HG03575 (cell line): Measurements from ENCODE around the gene S1PR2.
"Not testable (repeated sequence)": the region's sequence is repeated elsewhere in the genome, so short reads cannot be mapped to it uniquely, and the experiment has no call there.

Source experiments
- ATAC-seq: cut with Tn5 transposase; IDR thresholded peaks from one replicate; pipeline ENCODE4 v1.9.1; 2021; ENCODE audit not compliant: unreplicated experiment, insufficient number of reproducible peaks, low FRiP score; ENCODE audit errors: extremely low read depth

The S1PR2 gene

DNA sequence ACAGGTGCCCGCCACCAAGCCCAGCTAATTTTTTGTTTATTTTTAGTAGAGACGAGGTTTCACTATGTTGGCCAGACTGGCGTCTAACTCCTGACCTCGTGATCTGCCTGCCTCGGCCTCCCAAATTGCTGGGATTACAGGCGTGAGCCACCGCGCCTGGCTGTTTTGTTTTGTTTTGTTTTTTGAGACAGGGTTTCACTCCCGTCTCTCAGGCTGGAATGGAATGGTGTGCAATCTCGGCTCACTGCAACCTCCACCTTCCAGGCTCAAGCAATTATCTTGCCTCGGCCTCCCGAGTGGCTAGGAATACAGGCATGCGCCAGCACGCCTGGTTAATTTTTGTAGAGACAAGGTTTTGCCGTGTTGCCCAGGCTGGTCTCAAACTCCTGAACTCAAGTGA is 31.0 kb downstream of the S1PR2 start:
- not testable (repeated sequence) for ATAC-seq

DNA sequence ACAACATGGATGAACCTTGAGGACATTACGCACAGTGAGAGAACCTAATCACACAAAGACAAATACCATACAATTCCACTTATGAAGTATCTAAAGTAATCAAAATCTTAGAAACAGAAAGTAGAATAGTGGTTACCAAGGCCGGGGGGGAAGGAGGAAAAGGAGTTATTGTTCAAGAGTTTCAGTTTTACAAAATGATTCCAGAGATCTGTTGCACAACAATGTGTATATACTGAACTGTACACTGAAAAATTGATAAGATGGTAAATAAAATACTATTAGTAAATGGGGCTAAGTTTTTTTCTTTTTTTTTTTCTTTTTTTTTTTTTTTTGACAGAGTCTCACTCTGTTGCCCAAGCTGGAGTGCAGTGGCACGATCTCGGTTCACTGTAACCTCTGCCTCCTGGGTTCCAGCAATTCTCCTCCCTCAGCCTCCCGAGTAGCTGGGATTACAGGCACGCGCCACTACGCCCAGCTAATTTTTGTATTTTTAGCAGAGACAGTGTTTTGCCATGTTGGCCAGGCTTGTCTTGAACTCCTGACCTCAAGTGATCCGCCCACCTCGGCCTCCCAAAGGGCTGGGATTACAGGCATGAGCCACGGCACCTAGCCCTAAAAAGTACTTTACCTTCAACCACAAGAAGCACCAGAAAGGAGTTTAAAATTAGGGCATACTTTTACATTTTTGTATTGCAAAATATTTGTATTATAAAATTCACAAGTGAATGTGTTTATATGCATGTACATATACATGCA is 32.1 kb downstream of the S1PR2 start:
- not testable (repeated sequence) for ATAC-seq

DNA sequence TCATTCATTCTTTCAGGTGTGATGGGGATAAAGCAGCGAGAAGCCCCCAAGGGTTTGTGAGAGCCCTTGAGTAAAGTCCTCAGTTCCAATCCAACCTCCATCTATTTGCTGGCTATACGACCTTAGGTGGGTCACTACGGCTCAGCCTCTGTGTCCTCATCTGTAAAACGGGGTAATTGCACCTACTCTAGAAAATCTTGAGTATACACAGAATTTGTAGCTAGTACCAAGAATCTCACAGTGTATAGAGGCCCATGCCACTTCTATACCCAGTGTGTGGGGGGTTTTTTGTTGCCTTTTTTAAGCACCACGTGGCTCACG is 36.0 kb downstream of the S1PR2 start:
- no peak for ATAC-seq

DNA sequence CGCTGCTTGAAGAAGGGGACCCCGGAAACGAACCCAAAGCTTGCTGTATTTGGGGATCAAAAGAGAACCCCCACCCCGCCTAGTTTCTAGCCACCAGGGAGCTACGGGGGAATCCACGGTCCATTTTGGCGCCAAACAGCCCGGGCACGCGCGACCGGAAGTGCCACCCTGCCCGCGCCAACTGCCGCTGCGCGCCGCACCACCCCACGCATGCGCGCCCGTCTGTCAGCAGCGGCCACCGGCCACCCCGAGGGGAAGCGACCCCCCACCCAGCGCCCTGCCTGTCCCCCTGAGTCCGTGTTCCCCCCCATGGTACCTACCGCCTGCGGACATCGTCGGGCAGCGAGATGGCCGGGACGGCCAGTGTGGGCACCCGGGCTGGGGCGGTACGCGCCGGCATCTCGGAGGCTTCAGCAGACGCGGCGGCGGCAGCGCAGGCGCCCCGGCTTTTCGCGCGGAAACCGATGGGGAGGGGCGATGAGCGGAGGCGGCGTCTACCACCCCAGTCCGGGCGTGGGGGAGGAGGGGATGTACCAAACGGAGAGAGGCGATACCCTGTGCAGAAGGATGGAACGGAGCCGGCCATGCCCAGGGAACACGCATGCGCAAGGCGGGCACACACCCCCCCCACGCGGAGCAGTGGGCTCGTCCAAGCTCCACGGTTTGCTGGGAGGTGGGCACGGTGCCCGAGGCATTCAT is 36.5 kb downstream of the S1PR2 start, which contains the start of gene DNMT1:
Gene DNMT1, minus strand, starts transcription at position 454 of the 699 bp plus-strand sequence. Its CDS starts 54 bp downstream, at position 400.
- ATAC-seq, result no peak

DNA sequence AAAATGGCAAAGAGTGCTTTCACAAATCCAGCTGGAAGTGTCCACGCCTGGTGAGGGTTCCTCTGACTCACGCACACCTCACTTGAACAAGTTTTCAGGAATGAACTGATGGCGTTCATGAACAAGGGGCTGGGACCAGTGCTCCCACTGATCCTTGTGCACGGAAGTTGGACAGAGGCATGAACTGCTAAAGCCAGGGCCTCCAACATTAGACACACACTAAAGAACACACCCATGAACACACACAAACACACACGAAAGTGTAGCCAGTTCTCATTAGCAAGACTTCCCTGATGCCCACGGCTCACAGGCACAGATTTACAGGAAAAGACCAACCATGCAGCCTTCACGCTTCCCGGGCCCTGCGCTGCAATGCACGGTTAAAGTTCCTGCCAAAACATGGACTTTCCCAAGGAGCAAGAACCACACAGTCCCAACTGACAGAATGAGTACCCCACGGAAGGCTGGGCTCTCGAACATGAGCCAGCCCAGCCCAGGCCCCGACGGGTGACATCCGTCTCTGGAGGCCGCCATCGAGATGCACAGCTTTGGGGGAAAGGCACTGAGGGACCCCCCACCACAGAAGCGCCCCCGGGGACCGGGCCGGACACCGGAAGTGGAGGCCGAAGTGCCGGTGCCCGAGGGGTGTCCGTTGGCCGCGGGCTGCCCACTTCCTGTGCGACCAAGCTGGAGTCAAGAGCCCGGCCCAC is 37.2 kb downstream of the S1PR2 start:
- ATAC-seq, result no peak

DNA sequence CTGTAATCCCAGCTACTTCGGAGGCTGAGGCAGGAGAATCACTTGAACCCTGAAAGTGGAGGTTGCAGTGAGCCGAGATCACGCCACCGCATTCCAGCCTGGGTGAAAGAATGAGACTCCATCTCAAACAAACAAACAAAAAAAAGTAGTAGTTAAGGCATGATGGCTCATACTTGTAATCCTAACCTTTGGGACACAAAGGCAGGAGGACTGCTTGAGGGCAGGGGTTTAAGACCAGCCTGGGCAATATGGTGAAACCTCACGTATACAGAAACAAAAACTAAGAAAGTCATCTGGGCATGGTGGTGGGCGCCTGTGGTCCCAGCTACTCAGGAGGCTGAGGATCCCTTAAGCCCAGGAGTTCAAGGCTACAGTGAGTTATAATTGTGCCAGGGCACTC is 38.2 kb downstream of the S1PR2 start:
- no peak for ATAC-seq

DNA sequence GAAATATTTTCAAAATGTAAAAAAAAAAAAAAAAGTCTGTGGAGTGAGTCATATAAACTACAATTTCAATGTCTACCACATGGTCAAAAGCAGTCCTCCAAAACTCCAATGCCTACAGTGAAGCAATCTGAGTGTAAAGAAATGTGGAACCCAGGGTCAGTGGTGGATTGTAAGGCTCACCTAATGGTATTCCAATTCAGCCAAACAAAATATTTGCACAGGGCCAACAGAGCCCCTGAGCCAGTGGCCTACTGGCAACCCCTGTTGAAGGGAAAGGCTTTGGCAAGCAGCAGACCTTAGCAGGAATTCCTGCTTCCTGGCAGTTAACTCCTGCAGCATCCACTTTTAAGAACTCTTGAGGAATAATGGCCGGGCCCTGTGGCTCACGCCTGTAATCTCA is 39.8 kb downstream of the S1PR2 start:
- ATAC-seq, result no peak

DNA sequence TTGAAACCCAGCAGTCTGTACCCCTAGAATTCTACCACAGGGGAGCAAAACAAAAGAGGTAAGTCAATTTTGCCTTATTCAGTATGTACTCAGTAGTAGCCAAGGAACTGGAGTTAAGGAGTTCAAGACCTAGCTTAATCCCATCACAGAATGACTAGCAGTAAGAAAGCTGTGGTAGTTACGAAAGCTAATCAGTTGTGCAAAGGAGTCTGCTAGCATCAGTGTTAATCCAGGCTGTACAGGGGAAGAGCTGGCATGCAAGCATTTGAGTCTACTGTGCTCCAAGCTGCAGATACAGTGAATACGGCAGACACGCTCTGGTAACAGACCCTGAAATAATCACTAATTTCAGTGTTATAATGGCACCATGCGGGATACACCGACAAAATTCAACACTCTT is 41.1 kb downstream of the S1PR2 start:
- ATAC-seq, result no peak

DNA sequence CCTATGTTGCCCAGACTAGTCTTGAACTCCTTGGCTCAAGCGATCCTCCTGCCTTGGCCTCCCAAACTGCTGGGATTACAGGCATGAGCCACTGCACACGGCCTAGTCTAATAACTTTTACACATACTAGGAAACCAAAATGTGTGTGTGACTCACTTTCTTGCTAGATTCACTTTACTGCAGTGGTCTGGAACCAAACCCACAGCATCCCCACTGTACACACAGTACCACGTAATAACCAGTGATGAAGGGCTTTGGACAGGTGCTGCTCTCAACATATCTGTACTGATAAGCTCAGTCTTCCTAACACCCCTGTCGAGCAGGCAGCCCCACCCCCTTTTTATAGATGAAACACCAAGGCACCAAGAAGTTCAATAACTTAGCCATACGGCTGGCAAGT is 41.5 kb downstream of the S1PR2 start:
- ATAC-seq, result no peak

DNA sequence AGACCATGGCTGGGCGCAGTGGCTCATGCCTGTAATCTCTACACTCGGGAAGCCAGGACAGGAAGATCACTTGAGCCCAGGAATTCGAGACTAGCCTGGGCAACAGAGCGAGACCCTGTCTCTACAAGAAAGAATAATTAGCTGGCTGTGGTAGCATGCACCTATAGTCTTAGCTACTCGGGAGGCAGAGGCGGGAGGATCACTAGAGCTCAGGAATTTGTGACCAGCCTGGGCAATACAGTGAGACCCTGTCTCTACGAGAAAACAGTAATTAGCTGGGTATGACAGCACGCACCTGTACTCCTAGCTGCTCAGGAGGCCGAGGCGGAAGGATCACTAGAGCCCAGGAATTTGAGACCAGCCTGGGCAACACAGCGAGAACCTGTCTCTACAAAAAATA is 43.8 kb downstream of the S1PR2 start:
- no peak for ATAC-seq

DNA sequence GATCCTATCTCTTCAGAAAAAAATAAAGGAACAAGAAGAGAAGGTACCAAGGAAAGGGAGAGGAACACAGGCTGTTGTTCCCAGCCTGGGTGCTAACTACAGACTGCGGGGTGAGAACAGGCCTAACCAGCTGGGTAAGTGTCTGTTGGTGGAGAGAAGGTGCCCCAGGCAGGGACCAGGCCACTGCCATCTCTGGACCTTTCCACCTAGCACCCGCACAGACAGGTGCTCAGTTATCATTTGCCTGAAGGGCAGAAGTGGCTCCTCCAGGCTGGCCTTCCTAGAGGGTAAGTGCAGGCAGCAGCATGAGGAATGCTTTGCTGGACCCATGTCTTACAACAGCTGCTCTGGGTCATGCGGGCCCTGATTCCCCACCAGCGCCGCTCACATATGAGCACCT is 46.5 kb downstream of the S1PR2 start:
- ATAC-seq, result no peak

DNA sequence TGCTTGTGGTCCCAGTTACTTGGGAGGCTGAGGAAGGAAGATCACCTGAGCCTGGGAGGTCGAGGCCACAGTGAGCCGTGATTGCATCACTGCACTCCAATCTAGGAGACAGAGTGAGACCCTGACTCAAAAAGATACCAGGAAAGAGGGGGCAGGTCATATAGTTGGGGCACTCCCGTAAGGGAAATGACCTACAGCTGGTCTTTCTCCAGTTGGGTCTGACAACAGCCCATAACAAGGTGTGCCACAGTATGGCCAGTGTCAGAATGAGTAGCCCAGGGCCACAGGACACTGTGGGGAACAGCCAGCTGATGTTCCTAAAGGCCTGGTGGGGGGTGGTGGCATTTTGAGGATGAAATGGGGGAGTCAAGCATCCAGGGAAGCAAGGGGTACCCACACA is 47.2 kb downstream of the S1PR2 start:
- ATAC-seq, result no peak

DNA sequence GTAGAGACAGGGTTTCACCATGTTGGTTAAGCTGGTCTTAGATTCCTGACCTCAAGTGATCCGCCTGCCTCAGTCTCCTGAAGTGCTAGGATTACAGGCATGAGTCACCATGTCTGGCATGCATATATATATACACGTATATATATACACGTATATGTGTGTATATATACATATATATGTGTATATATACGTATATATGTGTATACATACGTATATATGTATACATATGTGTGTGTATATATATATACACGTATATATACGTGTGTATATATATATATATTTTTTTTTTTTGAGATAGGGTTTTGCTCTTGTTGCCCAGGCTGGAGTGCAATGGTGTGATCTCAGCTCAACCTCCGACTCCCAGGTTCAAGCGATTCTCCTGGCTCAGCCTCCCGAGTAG is 48.3 kb downstream of the S1PR2 start:
- no peak for ATAC-seq

DNA sequence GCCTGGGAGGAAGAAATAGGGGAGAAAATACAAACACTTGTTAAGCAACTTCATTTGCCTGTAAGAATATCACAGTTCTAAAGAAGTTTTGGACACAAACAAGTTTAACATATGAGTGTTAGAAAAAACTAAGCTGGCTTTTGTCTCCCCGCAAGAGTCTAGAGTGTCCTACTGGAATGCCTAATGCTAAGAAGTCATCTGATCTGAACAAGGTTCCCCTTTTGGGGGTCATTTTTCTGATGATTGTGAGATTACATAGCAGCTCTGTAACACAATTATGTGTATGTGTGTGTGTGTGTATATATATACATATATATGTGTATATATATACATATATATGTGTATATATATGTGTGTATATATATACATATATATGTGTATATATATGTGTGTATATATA is 49.1 kb downstream of the S1PR2 start:
- no peak for ATAC-seq

DNA sequence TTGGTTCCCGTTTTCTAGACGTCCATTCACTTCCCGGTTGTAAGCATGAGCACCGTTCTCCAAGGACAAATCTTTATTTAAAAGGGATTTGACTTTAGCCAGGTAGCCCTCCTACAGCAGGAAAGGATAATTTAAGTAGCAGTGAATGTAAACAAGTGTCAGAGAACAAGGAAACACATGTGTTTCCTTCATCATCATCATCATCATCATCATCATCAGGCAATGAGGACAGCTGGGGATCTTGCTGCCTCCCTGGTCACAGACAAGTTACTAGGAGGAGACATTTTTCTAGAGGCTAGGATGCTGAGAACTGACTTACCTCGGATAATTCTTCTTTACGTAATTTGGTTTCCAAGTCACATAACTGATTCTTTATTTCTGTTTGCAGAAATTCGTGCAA is 50.7 kb downstream of the S1PR2 start:
- ATAC-seq, result no peak

DNA sequence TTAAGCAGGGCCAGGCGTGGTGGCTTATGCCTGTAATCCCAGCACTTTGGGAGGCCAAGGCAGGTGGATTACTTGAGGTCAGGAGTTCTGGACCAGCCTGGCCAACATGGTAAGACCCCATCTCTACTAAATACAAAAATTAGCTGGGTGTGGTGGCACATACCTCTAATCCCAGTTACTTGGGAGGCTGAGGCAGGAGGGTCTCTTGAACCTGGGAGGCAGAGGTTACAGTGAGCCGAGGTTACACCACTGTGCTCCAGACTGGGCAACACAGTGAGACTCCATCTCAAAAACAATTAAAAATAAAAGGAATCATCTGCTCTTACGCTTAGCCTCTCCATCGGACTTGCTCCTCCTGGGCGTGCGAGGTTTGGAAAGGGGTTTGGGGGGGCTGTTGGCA is 51.1 kb downstream of the S1PR2 start:
- ATAC-seq, result not testable (repeated sequence)

DNA sequence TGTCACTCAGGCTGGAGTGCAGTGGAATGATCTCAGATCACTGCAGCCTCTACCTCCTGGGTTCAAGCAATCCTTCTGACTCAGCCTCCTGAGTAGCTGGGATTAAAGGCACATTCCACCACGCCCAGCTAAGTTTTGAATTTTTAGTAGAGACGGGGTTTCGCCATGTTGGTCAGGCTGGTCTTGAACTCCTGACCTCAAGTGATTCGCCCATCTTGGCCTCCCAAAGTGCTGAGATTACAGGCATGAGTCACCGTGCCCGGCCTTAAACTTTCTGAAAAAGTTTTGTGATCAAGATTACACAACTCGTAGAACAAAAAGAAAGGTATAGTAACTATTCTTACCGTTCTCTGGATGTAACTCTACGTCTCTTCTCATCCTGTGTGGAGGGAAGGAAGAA is 57.6 kb downstream of the S1PR2 start:
- no peak for ATAC-seq
